Activated T-cell treated with anti-CD3 and anti-CD28 coated beads, Interleukin-2, amount 50 U/mL, for 24 hours (primary cell): Measurements from ENCODE around the gene RAB5B.

Experiments used
- DNase-seq: peaks from one replicate; pipeline ENCODE4 v3.0.0-alpha.2; 2020
- H3K27ac Mint-ChIP-seq: 2 replicates; pipeline ENCODE4 v1.8.0; 2020; ENCODE audit warnings: mild to moderate bottlenecking, mixed read lengths
- H3K27me3 Mint-ChIP-seq: 2 replicates; pipeline ENCODE4 v1.8.0; 2020; ENCODE audit warnings: mixed read lengths
- H3K36me3 Mint-ChIP-seq: 2 replicates; pipeline ENCODE4 v1.8.0; 2020; ENCODE audit warnings: low read depth, mixed read lengths
- H3K4me1 Mint-ChIP-seq: 2 replicates; pipeline ENCODE4 v1.8.0; 2020; ENCODE audit warnings: low read depth, mixed read lengths
- H3K4me3 Mint-ChIP-seq: 2 replicates; pipeline ENCODE4 v1.8.0; 2020; ENCODE audit warnings: mild to moderate bottlenecking, moderate library complexity, mixed read lengths
- H3K9me3 Mint-ChIP-seq: 2 replicates; pipeline ENCODE4 v1.8.0; 2020; ENCODE audit warnings: mixed read lengths

RAB5B gene

GRCh38 chr12:56007564-56008559 lies 34.0 kb downstream of the RAB5B start:
- peak; percentile 80 for DNase-seq

GRCh38 chr12:56010111-56010570 lies 36.3 kb downstream of the RAB5B start:
- H3K4me1 Mint-ChIP-seq, result peaks cover 29% of the 10 kb centered on the region
- no peaks in the 10 kb centered on the region for H3K9me3 Mint-ChIP-seq
- peak overlapping the region; percentile 20 for H3K27ac Mint-ChIP-seq
- no peak overlapping the region for H3K4me3 Mint-ChIP-seq
- H3K27me3 Mint-ChIP-seq, result no peaks in the 10 kb centered on the region
- no peaks in the 10 kb centered on the region for H3K36me3 Mint-ChIP-seq
- DNase-seq, result no peak

More at GRCh38 chr12:56007564-56008559, 34.0 kb downstream of the RAB5B start:
- Mint-ChIP-seq H3K27ac (peak overlapping the region; percentile 81), H3K27me3 (no peaks in the 10 kb centered on the region), H3K4me1 (peaks cover 29% of the 10 kb centered on the region), H3K36me3 (no peaks in the 10 kb centered on the region), H3K4me3 (peak overlapping the region; percentile 82), H3K9me3 (no peaks in the 10 kb centered on the region)

- Mint-ChIP-seq H3K27me3 (no peaks in the 10 kb centered on the region), H3K27ac (peak overlapping the region; percentile 8), H3K4me1 (peaks cover 34% of the 10 kb centered on the region), H3K9me3 (no peaks in the 10 kb centered on the region), H3K36me3 (no peaks in the 10 kb centered on the region), H3K4me3 (no peak overlapping the region)
- no peak for DNase-seq
Observed at GRCh38 chr12:56011509-56012090, 37.7 kb downstream of the RAB5B start.

- DNase-seq, result no peak
- Mint-ChIP-seq H3K27me3 (no peaks in the 10 kb centered on the region), H3K4me3 (no peak overlapping the region), H3K36me3 (no peaks in the 10 kb centered on the region), H3K27ac (no peak overlapping the region), H3K4me1 (peaks cover 23% of the 10 kb centered on the region), H3K9me3 (no peaks in the 10 kb centered on the region)
Observed at GRCh38 chr12:56013482-56013881, 39.6 kb downstream of the RAB5B start.

GRCh38 chr12:56014205-56014604 lies 40.3 kb downstream of the RAB5B start:
- Mint-ChIP-seq H3K27ac (no peak overlapping the region), H3K9me3 (no peaks in the 10 kb centered on the region), H3K4me3 (no peak overlapping the region), H3K4me1 (peaks cover 18% of the 10 kb centered on the region), H3K27me3 (no peaks in the 10 kb centered on the region), H3K36me3 (no peaks in the 10 kb centered on the region)
- DNase-seq, result no peak

GRCh38 chr12:56017181-56017580 lies 43.3 kb downstream of the RAB5B start:
- no peaks in the 10 kb centered on the region for H3K27me3 Mint-ChIP-seq
- DNase-seq, result no peak
- no peak overlapping the region for H3K27ac Mint-ChIP-seq
- H3K36me3 Mint-ChIP-seq, result peaks cover 3% of the 10 kb centered on the region
- no peaks in the 10 kb centered on the region for H3K9me3 Mint-ChIP-seq
- no peak overlapping the region for H3K4me3 Mint-ChIP-seq
- H3K4me1 Mint-ChIP-seq, result peaks cover 30% of the 10 kb centered on the region

GRCh38 chr12:56018356-56018755 lies 44.5 kb downstream of the RAB5B start:
- H3K27ac Mint-ChIP-seq, result no peak overlapping the region
- no peaks in the 10 kb centered on the region for H3K27me3 Mint-ChIP-seq
- no peak overlapping the region for H3K4me3 Mint-ChIP-seq
- H3K36me3 Mint-ChIP-seq, result peaks cover 3% of the 10 kb centered on the region
- no peaks in the 10 kb centered on the region for H3K9me3 Mint-ChIP-seq
- no peak for DNase-seq
- peaks cover 35% of the 10 kb centered on the region for H3K4me1 Mint-ChIP-seq

- no peaks in the 10 kb centered on the region for H3K27me3 Mint-ChIP-seq
- peak; percentile 52 for DNase-seq
- peak within 1 kb of the TSS; percentile 96 for H3K27ac Mint-ChIP-seq
- peak within 1 kb of the TSS; percentile 85 for H3K4me3 Mint-ChIP-seq
- peaks cover 16% of the 10 kb centered on the region for H3K36me3 Mint-ChIP-seq
- peaks cover 35% of the 10 kb centered on the region for H3K4me1 Mint-ChIP-seq
- H3K9me3 Mint-ChIP-seq, result no peaks in the 10 kb centered on the region
Observed at GRCh38 chr12:56020423-56021184, 46.7 kb downstream of the RAB5B start, which contains the start of gene IKZF4. Gene IKZF4 (plus strand): TSS chr12:56021043. CDS start chr12:56021494, 451 bp downstream.

- peak overlapping the region; percentile 85 for H3K4me3 Mint-ChIP-seq
- H3K27me3 Mint-ChIP-seq, result no peaks in the 10 kb centered on the region
- peaks cover 31% of the 10 kb centered on the region for H3K4me1 Mint-ChIP-seq
Observed at GRCh38 chr12:56021889-56022497, 48.1 kb downstream of the RAB5B start.

GRCh38 chr12:56028511-56029165 lies 54.8 kb downstream of the RAB5B start:
- H3K27ac Mint-ChIP-seq, result peak overlapping the region; percentile 9
- no peak for DNase-seq
- H3K27me3 Mint-ChIP-seq, result no peaks in the 10 kb centered on the region
- H3K9me3 Mint-ChIP-seq, result no peaks in the 10 kb centered on the region
- H3K36me3 Mint-ChIP-seq, result peaks cover 80% of the 10 kb centered on the region
- H3K4me3 Mint-ChIP-seq, result no peak overlapping the region
- peaks cover 36% of the 10 kb centered on the region for H3K4me1 Mint-ChIP-seq

More at GRCh38 chr12:56021889-56022497, 48.1 kb downstream of the RAB5B start:
- DNase-seq, result no peak
- H3K9me3 Mint-ChIP-seq, result no peaks in the 10 kb centered on the region
- peaks cover 27% of the 10 kb centered on the region for H3K36me3 Mint-ChIP-seq
- peak overlapping the region; percentile 96 for H3K27ac Mint-ChIP-seq

GRCh38 chr12:56029166-56029519 lies 55.3 kb downstream of the RAB5B start:
- Mint-ChIP-seq H3K36me3 (peaks cover 83% of the 10 kb centered on the region), H3K27ac (peak overlapping the region; percentile 40), H3K27me3 (no peaks in the 10 kb centered on the region), H3K4me3 (no peak overlapping the region), H3K9me3 (no peaks in the 10 kb centered on the region), H3K4me1 (peaks cover 35% of the 10 kb centered on the region)
- DNase-seq, result no peak

GRCh38 chr12:56029666-56030293 lies 55.9 kb downstream of the RAB5B start:
- H3K9me3 Mint-ChIP-seq, result no peaks in the 10 kb centered on the region
- H3K27me3 Mint-ChIP-seq, result no peaks in the 10 kb centered on the region
- peak; percentile 40 for DNase-seq
- H3K27ac Mint-ChIP-seq, result peak overlapping the region; percentile 65
- H3K4me3 Mint-ChIP-seq, result no peak overlapping the region
- peaks cover 85% of the 10 kb centered on the region for H3K36me3 Mint-ChIP-seq
- H3K4me1 Mint-ChIP-seq, result peaks cover 41% of the 10 kb centered on the region

- no peaks in the 10 kb centered on the region for H3K9me3 Mint-ChIP-seq
- H3K27ac Mint-ChIP-seq, result peak overlapping the region; percentile 82
- no peaks in the 10 kb centered on the region for H3K27me3 Mint-ChIP-seq
- H3K4me3 Mint-ChIP-seq, result peak overlapping the region; percentile 37
- peaks cover 45% of the 10 kb centered on the region for H3K4me1 Mint-ChIP-seq
- H3K36me3 Mint-ChIP-seq, result peaks cover 86% of the 10 kb centered on the region
- DNase-seq, result peak; percentile 36
Observed at GRCh38 chr12:56031987-56032386, 58.1 kb downstream of the RAB5B start.
